Measurements from ENCODE around the gene PYGO1. TPM values are rescaled to one million over a fixed set of nuclear protein-coding genes. Genes with fewer than 3 reads are reported as not detected.
"Not testable (repeated sequence)": the region's sequence is repeated elsewhere in the genome, so short reads cannot be mapped to it uniquely, and the experiment has no call there.

PYGO1 gene
- 3.8 and 9.8 TPM in 2 replicates for total RNA-seq (2014; rRNA removed; shearing (Covaris generic))

GRCh38 chr15:55588070-55588814, at the start of gene PYGO1:
Gene PYGO1, minus strand, starts transcription at chr15:55588345. Its CDS starts 462 bp downstream, at chr15:55587883.
- DNase-seq (ENCODE audit: low read depth) = peak; percentile 75

- DNase-seq (ENCODE audit: low read depth) = no peak
Measured at GRCh38 chr15:55637086-55637485, 48.9 kb upstream of the PYGO1 start.

- no peak for DNase-seq (ENCODE audit: low read depth)
Measured at GRCh38 chr15:55633731-55634130, 45.6 kb upstream of the PYGO1 start.

- DNase-seq (ENCODE audit: low read depth) = no peak
Measured at GRCh38 chr15:55632434-55632833, 44.3 kb upstream of the PYGO1 start.

- no peak for DNase-seq (ENCODE audit: low read depth)
Measured at GRCh38 chr15:55630858-55631257, 42.7 kb upstream of the PYGO1 start.

- no peak for DNase-seq (ENCODE audit: low read depth)
Measured at GRCh38 chr15:55628369-55628730, 40.2 kb upstream of the PYGO1 start.

GRCh38 chr15:55627730-55628368, 39.7 kb upstream of the PYGO1 start:
- peak; percentile 86 for DNase-seq (ENCODE audit: low read depth)

GRCh38 chr15:55619783-55620182, 31.6 kb upstream of the PYGO1 start:
- no peak for DNase-seq (ENCODE audit: low read depth)

GRCh38 chr15:55618387-55618786, 30.2 kb upstream of the PYGO1 start:
- DNase-seq (ENCODE audit: low read depth) = no peak

- DNase-seq (ENCODE audit: low read depth) = no peak
Measured at GRCh38 chr15:55615445-55615844, 27.3 kb upstream of the PYGO1 start.

- DNase-seq (ENCODE audit: low read depth) = no peak
Measured at GRCh38 chr15:55613727-55614126, 25.6 kb upstream of the PYGO1 start.

- DNase-seq (ENCODE audit: low read depth) = no peak
Measured at GRCh38 chr15:55606214-55606613, 18.1 kb upstream of the PYGO1 start.

GRCh38 chr15:55601374-55601773, 13.2 kb upstream of the PYGO1 start:
- DNase-seq (ENCODE audit: low read depth) = no peak

- DNase-seq (ENCODE audit: low read depth) = no peak
Measured at GRCh38 chr15:55599439-55599838, 11.3 kb upstream of the PYGO1 start.

GRCh38 chr15:55593019-55593418, 4.9 kb upstream of the PYGO1 start:
- not testable (repeated sequence) for DNase-seq (ENCODE audit: low read depth)

GRCh38 chr15:55590788-55591187, 2.6 kb upstream of the PYGO1 start:
- DNase-seq (ENCODE audit: low read depth) = no peak

GRCh38 chr15:55589287-55589686, 1.1 kb upstream of the PYGO1 start:
- DNase-seq (ENCODE audit: low read depth) = peak; percentile 2

GRCh38 chr15:55588815-55589115, 620 bp upstream of the PYGO1 start:
- no peak for DNase-seq (ENCODE audit: low read depth)

- DNase-seq (ENCODE audit: low read depth) = peak; percentile 69
Measured at GRCh38 chr15:55587321-55588069, 650 bp downstream of the PYGO1 start.

GRCh38 chr15:55586808-55587207, 1.3 kb downstream of the PYGO1 start:
- DNase-seq (ENCODE audit: low read depth) = no peak

GRCh38 chr15:55576943-55577342, 11.2 kb downstream of the PYGO1 start:
- no peak for DNase-seq (ENCODE audit: low read depth)

GRCh38 chr15:55574096-55574495, 14.0 kb downstream of the PYGO1 start:
- DNase-seq (ENCODE audit: low read depth) = no peak

- no peak for DNase-seq (ENCODE audit: low read depth)
Measured at GRCh38 chr15:55573224-55573623, 14.9 kb downstream of the PYGO1 start.

Measured in Daoy (cell line).